HCT116 (cell line): ENCODE measurements around the gene CSNK1G1. TPM values are rescaled to one million over a fixed set of nuclear protein-coding genes. Genes with fewer than 3 reads are reported as not detected.

Experiments used
- ATAC-seq: fragments of 200-7000 bp; cut with Tn5 transposase; 2 replicates; pipeline ENCODE4 v1.9.1; 2020; ENCODE audit warnings: mild to moderate bottlenecking, moderate library complexity
- BruUV-seq: library from RNA; stranded (reverse); fragments of 400-500 nt; replicated peaks from 2 replicates; lab custom pipeline; 2021; lab: Mats Ljungman, UMichigan
- CTCF ChIA-PET: fragments of 300-600 bp; sonication (Branson Sonifier 250); formaldehyde crosslinking; loops from one replicate; lab custom pipeline; 2021; ENCODE audit warnings: antibody characterized with exemption; lab: Charles Lee
- POLR2A ChIA-PET: fragments of 300-600, 350-600 bp; sonication (Branson Sonifier 250); formaldehyde crosslinking; loops from one replicate; lab custom pipeline; 2021; ENCODE audit warnings: antibody characterized with exemption; lab: Charles Lee
- RAD21 ChIA-PET, 2 experiments: fragments of 300-600 bp; sonication (Branson Sonifier 250); formaldehyde crosslinking; loops; one replicate each; lab custom pipeline; 2023; ENCODE audit warnings: low total read pairs in 2 of 2; ENCODE audit not compliant: uncharacterized antibody in 2 of 2, unreplicated experiment in 2 of 2, low non-redundant PET in 1 of 2; lab: Charles Lee
- DNase-seq: peaks from one replicate; pipeline ENCODE4 v3.0.0-alpha.2; 2010; ENCODE audit warnings: low read depth, low spot score
- H2AFZ ChIP-seq: fragments of 200-600 bp; shearing (Covaris generic), sonication (generic); 2 replicates; pipeline ENCODE4 v1.6.1; 2017; ENCODE audit warnings: low read depth, mixed run types, mixed read lengths, antibody characterized with exemption, low read length; ENCODE audit not compliant: poor library complexity, severe bottlenecking
- H3K27ac ChIP-seq: 2 replicates; pipeline ENCODE4 v1.5.1; 2012; ENCODE audit warnings: low read depth, low read length
- H3K27me3 ChIP-seq: fragments of 200-600 bp; sonication (generic); 2 replicates; pipeline ENCODE4 v1.6.1; 2016; ENCODE audit warnings: mixed run types, low read length, mixed read lengths; ENCODE audit not compliant: insufficient read depth
- H3K36me3 ChIP-seq, 2 experiments: fragments of 200-500 bp in 1 of 2; fragments of 200-600 bp in 1 of 2; sonication (Bioruptor generic) in 1 of 2; sonication (generic) in 1 of 2; 2 replicates each; pipeline versions ENCODE4 v1.5.1 to v1.6.1; 2014 to 2016; ENCODE audit warnings: low read length in 2 of 2, inconsistent platforms in 1 of 2, mixed read lengths in 1 of 2, mixed run types in 1 of 2; ENCODE audit not compliant: insufficient read depth in 2 of 2, control insufficient read depth in 1 of 2
- H3K4me1 ChIP-seq, 2 experiments: fragments of 200-600 bp in 1 of 2; sonication (generic) in 1 of 2; 2 replicates each; pipeline versions ENCODE4 v1.5.1 to v1.6.1; 2012 to 2017; ENCODE audit warnings: low read length in 2 of 2, inconsistent platforms in 1 of 2, mild to moderate bottlenecking in 1 of 2, mixed read lengths in 1 of 2, mixed run types in 1 of 2, moderate library complexity in 1 of 2; ENCODE audit not compliant: insufficient read depth in 2 of 2, control insufficient read depth in 1 of 2
- H3K4me2 ChIP-seq: fragments of 200-600 bp; sonication (generic); 2 replicates; pipeline ENCODE4 v1.6.1; 2017; ENCODE audit warnings: mixed run types, low read length, mixed read lengths
- H3K4me3 ChIP-seq, 2 experiments: fragments of 200-600 bp in 1 of 2; sonication (generic) in 1 of 2; replicated peaks in 1 of 2; 2 replicates each; pipeline ENCODE4 v1.5.1; 2011 to 2016; ENCODE audit warnings: low read length in 2 of 2, control low read depth in 1 of 2, low read depth in 1 of 2, mild to moderate bottlenecking in 1 of 2, mixed read lengths in 1 of 2, mixed run types in 1 of 2
- H3K79me2 ChIP-seq: fragments of 200-600 bp; sonication (generic); 2 replicates; pipeline ENCODE4 v1.6.1; 2017; ENCODE audit warnings: mild to moderate bottlenecking, mixed run types, low read length, moderate library complexity, mixed read lengths; ENCODE audit not compliant: insufficient read depth
- H3K9ac ChIP-seq: fragments of 200-600 bp; sonication (generic); 2 replicates; pipeline ENCODE4 v1.6.1; 2016; ENCODE audit warnings: low read length, mixed read lengths
- H3K9me2 ChIP-seq: fragments of 200-600 bp; sonication (generic), shearing (Covaris generic); 2 replicates; pipeline ENCODE4 v1.6.1; 2017; ENCODE audit warnings: mixed run types, mild to moderate bottlenecking, moderate library complexity; ENCODE audit not compliant: insufficient read depth
- H3K9me3 ChIP-seq, 2 experiments: fragments of 200-500 bp in 1 of 2; fragments of 200-600 bp in 1 of 2; sonication (Bioruptor generic) in 1 of 2; sonication (generic) in 1 of 2; 2 replicates each; pipeline ENCODE4 v1.6.1; 2014 to 2017; ENCODE audit warnings: low read length in 2 of 2, mixed read lengths in 2 of 2, inconsistent platforms in 1 of 2, low read depth in 1 of 2, mild to moderate bottlenecking in 1 of 2, mixed run types in 1 of 2, moderate library complexity in 1 of 2; ENCODE audit not compliant: control insufficient read depth in 1 of 2, insufficient read depth in 1 of 2
- H4K20me1 ChIP-seq: fragments of 200-600 bp; sonication (generic), shearing (Covaris generic); 2 replicates; pipeline ENCODE4 v1.6.1; 2017; ENCODE audit warnings: mixed run types, mild to moderate bottlenecking, moderate library complexity; ENCODE audit not compliant: insufficient read depth
- CEBPB ChIP-seq: IDR thresholded peaks from 2 replicates; pipeline ENCODE4 v1.6.1; 2012; ENCODE audit warnings: low read depth
- EGR1 ChIP-seq: IDR thresholded peaks from 2 replicates; pipeline ENCODE4 v1.6.1; 2012; ENCODE audit warnings: low read depth
- ELF1 ChIP-seq: IDR thresholded peaks from 2 replicates; pipeline ENCODE4 v1.6.1; 2012; ENCODE audit warnings: low read depth, borderline replicate concordance
- EZH2 ChIP-seq: fragments of 200-600 bp; sonication (generic); IDR thresholded peaks from 2 replicates; pipeline ENCODE4 v1.6.1; 2017; ENCODE audit warnings: antibody characterized with exemption, mixed run types
- EZH2phosphoT487 ChIP-seq: fragments of 200-600 bp; IDR thresholded peaks from 2 replicates; pipeline ENCODE4 v1.6.1; 2018; ENCODE audit warnings: antibody characterized with exemption, borderline replicate concordance
- FOSL1 ChIP-seq: IDR thresholded peaks from 2 replicates; pipeline ENCODE4 v1.6.1; 2012; ENCODE audit warnings: low read depth
- JUND ChIP-seq: IDR thresholded peaks from 2 replicates; pipeline ENCODE4 v1.6.1; 2012
- MAX ChIP-seq: IDR thresholded peaks from 2 replicates; pipeline ENCODE4 v1.6.1; 2012
- POLR2AphosphoS5 ChIP-seq: IDR thresholded peaks from 2 replicates; pipeline ENCODE4 v1.6.1; 2011; ENCODE audit warnings: mild to moderate bottlenecking, low read depth, low read length, moderate library complexity
- RAD21 ChIP-seq: IDR thresholded peaks from 2 replicates; pipeline ENCODE4 v1.6.1; 2012; ENCODE audit warnings: low read depth, mild to moderate bottlenecking
- REST ChIP-seq: IDR thresholded peaks from 2 replicates; pipeline ENCODE4 v1.6.1; 2012; ENCODE audit warnings: low read depth
- SIN3A ChIP-seq: IDR thresholded peaks from 2 replicates; pipeline ENCODE4 v1.6.1; 2012; ENCODE audit warnings: low read depth
- SP1 ChIP-seq: IDR thresholded peaks from 2 replicates; pipeline ENCODE4 v1.6.1; 2012; ENCODE audit warnings: low read depth
- SRF ChIP-seq: IDR thresholded peaks from 2 replicates; pipeline ENCODE4 v1.6.1; 2012; ENCODE audit warnings: low read depth
- TCF7L2 ChIP-seq: IDR thresholded peaks from 2 replicates; pipeline ENCODE4 v1.7.0; 2011; ENCODE audit warnings: borderline replicate concordance, inconsistent platforms; ENCODE audit not compliant: insufficient read depth, insufficient read length; ENCODE audit errors: extremely low read depth
- YY1 ChIP-seq: IDR thresholded peaks from 2 replicates; pipeline ENCODE4 v1.6.1; 2011; ENCODE audit warnings: low read length, low read depth, moderate library complexity, mild to moderate bottlenecking; ENCODE audit not compliant: insufficient replicate concordance; ENCODE audit errors: extremely low read depth
- ZBTB33 ChIP-seq: IDR thresholded peaks from 2 replicates; pipeline ENCODE4 v1.6.1; 2011; ENCODE audit warnings: mild to moderate bottlenecking, low read length, moderate library complexity; ENCODE audit not compliant: insufficient replicate concordance; ENCODE audit errors: extremely low read depth
- ZFX ChIP-seq: fragments of 450-650 bp; IDR thresholded peaks from 2 replicates; pipeline ENCODE4 v1.6.1; 2017
- intact Hi-C: fragments of 100-400 bp; cut with micrococcal nuclease; formaldehyde crosslinking; loops from 2 replicates; pipeline ENCODE4 v1.10.0; 2022
- total RNA-seq: library from RNA; stranded (reverse); gene quantifications from one replicate; pipeline ENCODE4 v1.2.1, GENCODE V29; 2021; ENCODE audit not compliant: unreplicated experiment
- TF ChIP-seq, protein P1 (sequence below), 3 experiments: fragments of 200-600 bp in 1 of 3; sonication (generic) in 1 of 3; IDR thresholded peaks in 2 of 3; conservative IDR thresholded peaks in 1 of 3; 2 replicates each; pipeline ENCODE4 v1.5.1; 2012 to 2017; ENCODE audit warnings: low read depth in 2 of 3, low read length in 2 of 3, antibody characterized with exemption in 1 of 3, borderline replicate concordance in 1 of 3, control low read depth in 1 of 3, mild to moderate bottlenecking in 1 of 3, mixed read lengths in 1 of 3, mixed run types in 1 of 3, moderate library complexity in 1 of 3; ENCODE audit not compliant: insufficient read depth in 1 of 3
- TF ChIP-seq, protein P2 (sequence below): IDR thresholded peaks from 2 replicates; pipeline ENCODE4 v1.6.1; 2012

Gene CSNK1G1
- total RNA-seq, 1 experiment from 2014 or later = 21.1 TPM

GRCh38 chr15:64389036-64389435 is 33.1 kb upstream of the CSNK1G1 start:
- DNase-seq = no peak
- ChIA-PET CTCF (no interaction called here), RAD21 (no interaction called here)
- Histone ChIP-seq H3K4me2 (peak overlapping the region; percentile 95), H3K9me2 (no peaks in the 10 kb centered on the region)
- BruUV-seq = no TSS peak
- intact Hi-C loops = loop anchor here (5.0 kb wide), 1 partner anchor 73 kb away; the partner anchor contains the start of gene ZNF609
- TF ChIP-seq YY1 (no peak), CEBPB (no peak), SRF (no peak), EZH2phosphoT487 (no peak), SP1 (no peak), ELF1 (no peak), REST (no peak), FOSL1 (no peak), JUND (no peak), EZH2 (no peak), ZFX (no peak), EGR1 (no peak), SIN3A (no peak), ZBTB33 (no peak), TCF7L2 (no peak), RAD21 (no peak), POLR2AphosphoS5 (no peak), MAX (no peak)
- TF ChIP-seq, protein P1, sequence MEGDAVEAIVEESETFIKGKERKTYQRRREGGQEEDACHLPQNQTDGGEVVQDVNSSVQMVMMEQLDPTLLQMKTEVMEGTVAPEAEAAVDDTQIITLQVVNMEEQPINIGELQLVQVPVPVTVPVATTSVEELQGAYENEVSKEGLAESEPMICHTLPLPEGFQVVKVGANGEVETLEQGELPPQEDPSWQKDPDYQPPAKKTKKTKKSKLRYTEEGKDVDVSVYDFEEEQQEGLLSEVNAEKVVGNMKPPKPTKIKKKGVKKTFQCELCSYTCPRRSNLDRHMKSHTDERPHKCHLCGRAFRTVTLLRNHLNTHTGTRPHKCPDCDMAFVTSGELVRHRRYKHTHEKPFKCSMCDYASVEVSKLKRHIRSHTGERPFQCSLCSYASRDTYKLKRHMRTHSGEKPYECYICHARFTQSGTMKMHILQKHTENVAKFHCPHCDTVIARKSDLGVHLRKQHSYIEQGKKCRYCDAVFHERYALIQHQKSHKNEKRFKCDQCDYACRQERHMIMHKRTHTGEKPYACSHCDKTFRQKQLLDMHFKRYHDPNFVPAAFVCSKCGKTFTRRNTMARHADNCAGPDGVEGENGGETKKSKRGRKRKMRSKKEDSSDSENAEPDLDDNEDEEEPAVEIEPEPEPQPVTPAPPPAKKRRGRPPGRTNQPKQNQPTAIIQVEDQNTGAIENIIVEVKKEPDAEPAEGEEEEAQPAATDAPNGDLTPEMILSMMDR (IDR thresholded peaks at IDR 0.05 in 2 of 3, conservative IDR thresholded peaks at IDR 0.05 in 1 of 3; ENCODE audit: borderline replicate concordance in 1 of 3, insufficient read depth in 1 of 3, low read depth in 2 of 3, low read length in 2 of 3) = no peak
- TF ChIP-seq, protein P2, sequence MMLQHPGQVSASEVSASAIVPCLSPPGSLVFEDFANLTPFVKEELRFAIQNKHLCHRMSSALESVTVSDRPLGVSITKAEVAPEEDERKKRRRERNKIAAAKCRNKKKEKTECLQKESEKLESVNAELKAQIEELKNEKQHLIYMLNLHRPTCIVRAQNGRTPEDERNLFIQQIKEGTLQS = no peak
- TF ChIP-seq, all 23 proteins: peak for 0
- H3K9me3 ChIP-seq = 0 out of 4 replicates have a peak, but pooled peaks cover 0 to 3% of the 10 kb centered on the region in 2 experiments
- no peak overlapping the region for H2AFZ ChIP-seq
- no peaks in the 10 kb centered on the region for H3K27me3 ChIP-seq
- ATAC-seq = no peak
- H4K20me1 ChIP-seq = no peaks in the 10 kb centered on the region
- H3K79me2 ChIP-seq = peaks cover 19% of the 10 kb centered on the region
- POLR2A ChIA-PET = no interaction called here
- H3K4me3 ChIP-seq = peak overlapping the region; percentile 75 to 97; a peak in 3 of 4 replicates
- H3K9ac ChIP-seq = no peak overlapping the region
- H3K36me3 ChIP-seq = peaks cover 0 to 7% of the 10 kb centered on the region in 2 experiments; a peak in 2 of 4 replicates
- H3K4me1 ChIP-seq = peaks cover 6 to 15% of the 10 kb centered on the region in 2 experiments; a peak in 3 of 4 replicates
- no peak overlapping the region for H3K27ac ChIP-seq
